GM19463 (cell line): ENCODE measurements around the gene EXOC6.
A peak's percentile ranks its signal among the peaks of the same experiment; 100 is the strongest.
"Not testable (repeated sequence)": the region's sequence is repeated elsewhere in the genome, so short reads cannot be mapped to it uniquely, and the experiment has no call there.

Experiments used
- ATAC-seq: cut with Tn5 transposase; IDR thresholded peaks from one replicate; pipeline ENCODE4 v1.9.1; 2021; ENCODE audit warnings: mild to moderate bottlenecking, moderate library complexity; ENCODE audit not compliant: unreplicated experiment

EXOC6 gene

DNA sequence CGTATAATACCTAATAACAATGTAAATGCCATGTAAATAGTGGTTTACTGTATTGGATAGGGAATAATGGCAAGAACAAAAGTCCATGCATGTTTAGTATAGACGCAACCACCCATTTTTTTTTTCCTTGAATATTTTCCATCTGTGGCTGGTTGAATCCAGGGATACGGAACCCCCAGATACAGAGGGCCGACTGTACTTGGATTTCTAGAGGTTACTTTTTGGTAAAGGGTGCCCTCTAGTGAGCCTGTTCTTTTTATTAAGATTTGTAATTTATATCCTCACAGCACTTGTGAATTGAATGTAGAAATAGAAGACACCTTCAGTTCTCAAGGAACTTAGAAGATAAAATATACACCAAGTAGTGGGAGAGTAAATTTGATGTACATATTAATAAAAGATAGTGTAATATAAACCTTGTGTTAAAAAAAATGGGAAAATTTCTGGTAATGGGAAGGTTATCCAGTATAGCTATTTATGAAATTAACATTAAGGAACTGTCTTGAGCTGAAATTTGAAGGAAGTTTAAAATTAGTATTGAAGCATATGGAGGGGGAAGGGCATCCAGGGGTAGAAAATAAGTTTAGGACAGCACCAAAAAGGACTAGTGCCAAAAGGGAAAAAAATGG lies 32.0 kb downstream of the EXOC6 start:
- ATAC-seq = no peak

DNA sequence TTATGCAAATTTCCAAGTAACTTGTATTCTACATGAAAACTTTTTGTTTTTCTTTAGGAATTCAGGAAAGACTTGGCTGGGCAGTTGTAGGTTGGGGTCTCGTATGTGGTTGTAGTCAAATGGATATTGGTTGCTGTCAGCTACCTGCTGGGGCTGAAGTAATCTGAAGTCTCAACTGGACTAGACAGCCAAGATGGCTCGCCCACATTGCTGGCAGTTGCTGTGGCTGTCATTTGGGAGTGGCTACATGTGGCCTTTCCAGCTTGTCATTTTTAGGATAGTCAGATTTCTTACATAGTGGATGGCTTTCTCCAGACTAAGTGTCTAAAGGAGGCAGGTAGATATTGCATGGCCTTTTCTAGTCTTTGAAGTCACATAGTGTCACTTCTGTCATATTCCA lies 32.6 kb downstream of the EXOC6 start:
- no peak for ATAC-seq

DNA sequence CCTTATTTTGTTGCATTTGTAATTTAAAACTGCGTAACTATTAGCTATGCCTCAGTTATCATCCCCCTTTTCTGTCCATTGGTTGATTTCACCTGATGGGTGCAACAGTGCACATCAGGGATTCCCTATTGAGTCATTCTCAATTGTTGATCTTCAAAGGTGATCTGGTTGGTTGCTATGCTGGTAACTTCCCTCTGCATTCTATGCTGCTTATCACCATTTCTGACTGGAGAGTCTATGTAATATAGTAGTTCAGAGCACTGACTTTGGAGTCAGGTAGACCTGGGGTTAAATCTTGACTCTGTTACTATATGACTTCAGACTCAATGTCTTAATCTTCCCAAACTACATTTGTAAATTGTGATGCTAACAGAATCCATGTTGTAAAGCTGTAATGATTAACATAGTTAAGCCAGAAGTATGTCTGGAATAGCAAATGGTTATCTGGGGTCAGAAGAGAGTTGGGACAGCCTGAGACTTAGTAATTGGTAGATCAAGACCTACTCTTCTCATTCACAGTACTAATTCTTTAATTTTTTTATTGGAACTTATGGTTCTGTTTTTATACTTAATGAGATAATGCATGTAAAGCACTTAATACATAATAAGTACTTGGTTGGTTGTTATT lies 38.1 kb downstream of the EXOC6 start:
- ATAC-seq = no peak

DNA sequence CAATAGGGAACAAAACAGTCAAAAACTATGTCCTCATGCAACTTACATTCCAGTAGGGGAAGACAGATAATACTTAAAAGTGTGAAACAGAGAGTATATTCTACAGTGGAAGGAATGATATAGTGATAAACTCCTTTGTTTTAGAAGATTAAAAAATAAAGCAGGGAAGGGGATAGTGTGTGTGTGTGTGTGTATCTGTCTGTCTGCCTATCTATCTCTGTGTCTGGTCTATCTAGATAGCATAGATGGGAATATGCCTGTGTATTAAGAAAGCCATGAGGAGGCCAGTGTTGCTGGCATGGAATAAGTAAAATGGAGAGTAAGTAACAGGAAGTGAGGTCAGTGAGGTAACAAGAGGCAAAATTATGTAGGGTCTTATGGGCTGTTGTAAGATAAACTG lies 42.2 kb downstream of the EXOC6 start:
- ATAC-seq = no peak

DNA sequence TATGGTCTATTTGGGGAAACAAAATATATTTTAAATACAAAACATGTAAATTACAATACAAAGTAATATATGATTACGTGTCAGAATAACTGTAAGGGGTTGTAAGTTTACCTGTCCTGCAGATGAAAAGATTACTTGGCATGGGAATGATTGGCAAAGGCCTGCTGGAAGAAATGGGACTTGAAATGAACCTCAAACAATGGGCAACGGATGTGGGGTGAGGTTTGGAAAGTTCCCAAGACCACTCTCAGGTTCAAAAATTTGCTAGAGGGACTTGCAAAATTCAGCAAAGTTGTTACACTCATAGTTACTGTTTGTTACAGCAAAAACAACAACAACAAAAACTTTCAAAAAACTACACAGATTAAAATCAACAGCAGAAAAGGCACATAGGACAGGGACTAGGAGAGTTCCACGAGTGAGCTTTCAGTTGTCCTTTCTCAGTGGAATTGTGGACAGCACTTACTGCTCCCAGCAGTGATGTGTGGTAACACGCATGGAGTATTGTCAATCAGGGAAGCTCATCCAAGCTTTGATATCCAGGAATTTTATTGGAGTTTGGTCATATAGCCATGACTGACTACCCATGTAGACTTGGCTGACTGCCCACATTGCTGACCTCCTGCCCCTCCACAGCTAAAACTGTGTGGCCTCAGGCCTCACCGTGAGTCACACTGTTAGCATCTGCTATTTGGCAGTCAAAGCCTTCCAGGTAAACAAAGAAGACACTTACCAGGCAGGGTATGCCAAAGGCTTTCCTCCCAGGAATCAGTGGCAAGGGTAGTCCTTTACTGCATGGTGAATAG lies 43.8 kb downstream of the EXOC6 start:
- no peak for ATAC-seq

DNA sequence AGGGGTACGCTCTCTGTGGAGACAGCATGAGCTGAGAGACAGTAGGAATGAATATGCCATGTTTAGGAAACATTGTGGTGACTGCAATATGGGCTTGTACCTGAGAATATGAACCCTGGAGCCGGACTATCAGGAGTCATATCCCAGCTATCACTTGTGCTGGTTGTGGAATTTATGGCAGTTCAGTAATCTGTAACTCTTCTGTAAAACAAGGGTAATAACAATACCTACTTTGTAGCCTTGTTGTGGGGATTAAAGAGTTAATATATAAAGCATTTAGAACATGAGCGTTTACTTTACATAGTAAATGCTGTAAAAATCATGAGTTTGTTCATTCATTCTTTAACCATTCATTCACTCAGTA lies 44.4 kb downstream of the EXOC6 start:
- ATAC-seq = no peak

DNA sequence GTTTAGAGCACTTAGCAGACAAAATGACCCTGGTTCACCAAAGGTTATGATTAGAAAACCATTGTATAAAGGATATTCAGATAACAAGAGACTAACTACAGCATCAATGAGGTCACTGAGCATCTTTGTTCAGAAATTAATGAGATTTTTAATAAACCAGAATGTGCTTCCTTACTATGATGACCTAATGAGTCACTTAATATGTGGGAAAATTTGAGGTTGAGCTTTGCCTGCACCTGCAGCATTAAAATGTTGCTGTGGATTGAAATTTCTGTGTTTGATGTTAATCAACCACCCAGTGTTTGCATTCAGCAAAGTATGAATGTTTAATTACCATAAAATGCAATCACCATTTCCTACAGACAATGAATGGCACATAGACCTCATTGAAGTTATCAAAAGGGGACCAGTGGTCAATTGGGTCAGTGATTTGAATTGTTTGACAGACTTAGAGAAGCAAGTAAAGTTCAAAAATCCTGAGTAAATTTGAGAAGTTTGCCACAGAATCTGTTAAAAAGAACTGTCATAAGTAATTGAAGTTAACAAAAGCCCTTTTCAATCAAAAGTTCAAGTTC lies 45.8 kb downstream of the EXOC6 start:
- no peak for ATAC-seq

DNA sequence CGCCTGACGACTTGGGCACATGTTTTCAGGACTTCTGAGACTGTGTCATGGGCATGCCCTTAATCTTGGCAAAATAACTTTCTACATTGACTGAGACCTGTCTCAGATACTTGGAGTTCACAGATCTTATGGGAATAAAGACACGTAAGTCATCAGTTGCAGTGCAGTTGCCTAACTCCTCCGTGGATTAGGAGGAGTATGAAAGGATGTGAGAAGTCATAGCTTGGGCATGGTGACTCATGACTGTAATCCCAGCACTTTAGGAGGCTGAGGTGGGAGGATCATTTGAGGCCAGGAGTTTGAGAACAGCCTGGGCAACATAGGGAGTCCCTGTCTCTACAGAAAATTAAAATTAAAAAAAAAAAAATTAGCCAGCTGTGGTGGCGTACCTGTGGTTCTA lies 49.6 kb downstream of the EXOC6 start:
- ATAC-seq = no peak

DNA sequence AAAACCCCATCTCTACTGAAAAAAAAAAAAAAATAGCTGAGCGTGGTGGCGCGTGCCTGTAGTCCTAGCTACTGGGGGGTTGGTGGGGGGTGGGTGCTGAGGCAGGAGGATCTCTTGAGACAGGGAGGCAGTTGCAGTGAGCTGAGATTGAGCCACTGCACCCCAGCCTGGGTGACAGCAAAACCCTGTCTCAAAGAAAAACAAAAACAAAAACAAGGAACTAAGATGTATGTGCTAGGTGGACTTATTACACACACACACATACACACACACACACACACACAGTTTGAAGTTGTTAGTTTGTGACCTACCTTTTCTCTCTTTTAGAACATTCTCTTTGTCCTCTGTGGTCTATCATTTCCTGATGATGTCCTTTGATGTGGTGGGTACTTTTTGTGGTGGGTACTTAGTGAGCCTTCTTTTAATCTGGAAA lies 53.5 kb downstream of the EXOC6 start:
- ATAC-seq = no peak

DNA sequence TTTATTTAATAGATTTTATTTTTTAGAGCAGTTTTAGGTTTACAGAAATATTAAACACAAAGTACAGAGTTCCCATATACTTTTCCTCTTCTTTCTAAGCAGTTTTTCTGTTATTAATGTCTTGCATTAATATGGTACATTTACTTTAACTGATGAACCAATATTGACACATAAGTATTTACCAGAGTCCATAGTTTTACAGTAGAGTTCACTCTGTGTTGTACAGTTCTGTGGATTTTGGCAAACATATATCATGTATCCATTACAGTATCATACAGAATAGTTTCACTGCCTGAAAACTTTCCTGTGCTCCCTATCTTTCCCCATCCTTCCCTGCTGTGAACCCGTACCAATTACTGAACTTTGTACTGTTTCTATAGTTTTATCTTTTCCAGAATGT lies 55.3 kb downstream of the EXOC6 start:
- ATAC-seq = no peak

DNA sequence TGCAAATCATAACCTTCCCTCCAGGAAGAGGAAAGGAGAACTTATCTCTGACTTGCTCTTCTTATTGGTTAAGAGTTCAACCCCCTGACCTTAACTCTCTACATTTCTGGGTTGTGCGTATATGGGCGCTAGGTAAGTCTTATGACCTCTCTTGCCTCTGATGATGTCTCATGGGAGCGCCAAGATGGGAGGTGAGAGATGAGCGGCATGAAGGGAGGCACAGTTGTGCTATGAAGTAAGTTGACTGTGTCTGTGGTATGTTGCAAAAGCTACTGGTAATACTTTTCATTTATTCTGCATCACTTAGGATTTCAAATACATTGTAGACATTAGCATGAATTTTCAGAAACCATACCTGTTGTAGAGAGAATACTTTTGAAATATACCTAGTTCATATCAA lies 59.0 kb downstream of the EXOC6 start:
- ATAC-seq = no peak

DNA sequence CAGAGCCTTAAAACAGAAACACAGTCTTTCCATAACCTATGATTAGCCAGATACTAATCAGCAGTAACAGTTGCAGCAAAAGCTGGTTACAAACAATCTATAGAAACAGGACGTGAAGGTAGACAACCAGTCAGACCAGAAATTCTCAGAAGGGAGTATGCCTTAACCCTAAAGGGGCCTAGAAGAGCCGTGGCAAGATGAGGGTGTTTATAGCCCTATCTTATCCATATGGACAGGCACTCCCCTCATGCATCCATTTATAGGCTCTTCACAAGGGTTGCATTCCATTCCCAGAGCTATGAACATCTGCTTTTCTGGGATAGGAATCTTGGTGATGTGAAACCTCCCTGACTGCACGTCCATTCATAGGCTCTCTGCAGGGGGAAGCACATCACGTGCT lies 64.3 kb downstream of the EXOC6 start:
- ATAC-seq = not testable (repeated sequence)

DNA sequence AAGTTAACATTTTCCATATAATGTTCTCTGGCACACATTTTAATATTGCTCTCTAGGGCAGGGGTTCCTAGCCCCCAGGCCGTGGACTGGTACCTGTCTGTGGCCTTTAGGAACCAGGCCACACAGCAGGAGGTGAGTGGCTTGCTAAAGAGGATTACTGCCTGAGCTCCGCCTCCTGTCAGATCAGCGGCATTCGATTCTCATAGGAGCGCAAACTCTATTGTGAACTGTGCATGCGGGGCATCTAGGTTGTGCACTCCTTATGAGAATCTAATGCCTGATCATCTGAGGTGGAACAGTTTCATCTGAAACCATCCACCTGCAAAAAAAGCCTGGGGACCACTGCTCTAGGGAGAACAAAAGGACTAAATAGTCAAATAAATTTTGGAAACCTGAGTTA lies 65.7 kb downstream of the EXOC6 start:
- no peak for ATAC-seq

DNA sequence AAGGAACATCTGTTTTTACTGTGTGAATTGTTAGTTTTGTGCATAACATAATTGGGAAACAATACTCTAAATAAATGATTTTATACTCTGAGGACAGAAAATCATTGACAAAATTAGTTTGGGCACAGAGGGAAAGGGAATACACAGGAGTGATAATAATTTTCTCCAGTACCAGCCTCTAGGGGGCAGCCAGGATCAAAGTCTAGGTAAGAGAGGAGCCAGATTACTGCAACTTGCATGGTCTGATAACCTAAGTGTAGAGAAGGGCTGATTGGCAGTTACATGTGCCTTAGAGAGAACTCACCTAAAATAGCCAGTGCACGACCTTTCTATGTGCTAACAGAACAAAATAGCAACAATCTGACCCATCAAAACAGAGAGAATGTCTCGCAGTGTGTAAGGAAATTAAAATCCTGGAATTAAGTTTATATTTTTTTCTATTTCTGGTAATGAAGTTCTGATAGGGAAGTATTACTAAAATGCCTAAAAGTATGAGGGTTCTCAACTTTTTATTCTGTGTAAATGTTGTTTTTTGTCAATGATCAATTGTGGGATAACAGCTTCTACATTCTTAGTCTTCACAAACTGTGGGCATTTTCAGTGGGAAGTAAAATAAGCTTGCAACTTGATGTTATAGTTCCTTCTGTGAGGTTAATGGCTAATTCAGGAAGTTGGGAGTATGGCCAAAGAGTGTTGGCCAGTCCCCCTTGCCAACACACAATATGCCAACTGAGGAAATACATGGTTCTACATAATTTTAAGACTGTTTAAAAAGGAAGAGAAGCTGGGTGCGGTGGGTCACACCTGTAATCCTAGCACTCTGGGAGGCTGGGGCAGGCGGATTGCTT lies 66.4 kb downstream of the EXOC6 start:
- ATAC-seq = peak; percentile 69

DNA sequence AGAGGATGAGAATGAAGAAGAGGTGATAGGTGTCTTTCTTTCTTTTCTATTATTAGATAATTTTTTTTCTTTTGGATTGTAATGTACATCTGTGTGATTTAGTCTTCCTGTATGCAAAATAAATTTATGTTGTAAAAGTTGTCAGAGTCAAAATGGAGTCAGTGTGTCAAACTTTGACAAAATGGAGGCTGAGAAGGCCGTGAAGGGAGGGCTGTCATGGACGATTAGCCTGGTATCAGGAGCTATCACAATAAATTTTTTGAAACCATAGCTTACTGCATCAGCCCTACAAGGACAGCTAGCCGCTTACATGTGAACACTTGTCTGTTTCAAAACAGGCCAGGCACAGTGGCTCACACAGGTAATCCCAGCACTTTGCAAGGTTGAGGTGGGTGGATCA lies 67.6 kb downstream of the EXOC6 start:
- ATAC-seq = no peak

DNA sequence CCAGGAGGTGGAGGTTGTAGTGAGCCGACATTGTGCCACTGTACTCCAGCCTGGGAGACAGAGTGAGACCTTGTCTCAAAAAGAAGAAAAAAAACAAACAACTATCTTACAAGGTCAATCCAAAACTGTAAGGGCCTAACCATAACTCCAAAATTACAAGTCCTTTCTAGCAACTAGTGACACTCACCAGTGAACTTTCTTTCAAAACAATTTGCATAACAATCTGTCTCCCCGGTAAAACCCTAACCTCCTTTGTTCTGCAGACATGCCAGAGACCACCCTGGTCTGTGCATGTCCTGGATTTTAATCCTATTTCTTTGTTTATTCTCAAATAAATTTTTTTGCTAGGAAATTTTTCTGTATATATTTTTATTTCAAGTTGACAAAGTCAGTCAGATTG lies 68.1 kb downstream of the EXOC6 start:
- no peak for ATAC-seq

DNA sequence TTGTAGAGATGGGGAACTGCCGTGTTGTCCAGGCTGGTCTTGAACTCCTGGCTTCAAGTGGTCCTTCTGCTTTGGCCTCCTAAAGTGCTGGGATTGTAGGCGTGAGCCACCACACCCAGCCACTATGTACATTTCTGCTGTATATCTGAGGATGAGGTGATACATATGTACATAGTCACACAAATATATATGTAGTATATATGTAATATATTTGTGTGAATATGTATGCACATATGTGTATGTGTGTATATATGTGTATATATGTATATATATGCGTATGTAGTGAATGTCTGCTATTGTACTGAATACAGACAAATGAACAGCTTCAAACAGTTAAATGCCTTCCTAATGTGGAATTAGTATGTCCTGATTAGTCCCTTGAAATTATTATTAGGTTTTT lies 70.3 kb downstream of the EXOC6 start:
- ATAC-seq = no peak

DNA sequence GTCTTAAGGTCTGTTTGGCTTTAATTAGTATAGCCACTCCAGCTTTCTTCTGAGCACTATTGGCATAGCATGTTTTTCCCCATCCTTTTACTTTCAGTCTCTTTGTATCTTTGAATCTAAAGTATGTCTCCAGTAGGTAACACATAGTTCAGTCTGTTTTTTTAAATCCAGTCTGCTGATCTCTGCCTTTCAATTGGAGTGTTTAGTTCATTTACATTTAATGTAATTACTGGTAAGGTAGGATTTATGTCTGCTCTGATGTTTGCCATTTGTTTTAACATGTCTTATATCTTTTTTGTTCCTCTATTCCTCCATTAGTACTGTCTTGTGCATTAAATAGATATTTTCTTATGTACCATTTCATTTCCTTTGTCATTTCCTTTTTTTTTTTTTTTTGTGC lies 72.5 kb downstream of the EXOC6 start:
- ATAC-seq = no peak

DNA sequence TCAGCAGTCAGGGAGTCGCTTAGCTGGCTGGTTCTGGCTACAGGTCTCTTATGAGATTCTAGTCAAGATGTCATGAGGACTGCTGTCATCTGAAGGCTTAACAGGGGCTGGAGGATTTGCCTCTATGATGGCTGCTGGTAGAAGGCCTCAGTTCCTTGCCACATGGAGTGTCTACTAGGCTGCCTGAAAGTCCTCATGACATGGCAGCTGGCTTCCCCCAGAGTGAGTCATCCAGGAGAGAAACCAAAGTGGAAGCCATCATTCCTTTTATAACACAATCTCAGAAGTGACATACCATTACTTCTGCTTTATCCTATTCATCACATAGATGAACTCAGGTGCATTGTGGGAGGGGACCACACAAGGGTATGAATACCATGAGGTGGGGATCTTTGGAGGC lies 75.1 kb downstream of the EXOC6 start:
- no peak for ATAC-seq

DNA sequence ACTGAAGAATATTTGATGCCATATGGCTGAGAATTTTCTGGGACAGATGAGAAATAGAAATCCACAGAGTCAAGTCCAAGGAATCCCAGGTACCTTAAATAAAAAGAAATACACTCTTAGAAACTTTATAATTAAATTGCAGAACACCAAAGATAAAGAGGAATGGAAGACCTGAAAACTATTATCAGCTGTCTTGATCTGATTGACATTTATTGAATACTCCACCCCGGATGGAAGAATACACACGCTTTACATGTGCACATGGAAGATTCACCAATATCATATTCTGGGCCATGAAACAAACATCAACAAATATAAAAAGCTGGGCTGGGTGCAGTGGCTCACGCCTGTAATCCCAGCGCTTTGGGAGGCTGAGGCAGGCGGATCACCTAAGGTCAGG lies 81.6 kb downstream of the EXOC6 start:
- ATAC-seq = no peak

DNA sequence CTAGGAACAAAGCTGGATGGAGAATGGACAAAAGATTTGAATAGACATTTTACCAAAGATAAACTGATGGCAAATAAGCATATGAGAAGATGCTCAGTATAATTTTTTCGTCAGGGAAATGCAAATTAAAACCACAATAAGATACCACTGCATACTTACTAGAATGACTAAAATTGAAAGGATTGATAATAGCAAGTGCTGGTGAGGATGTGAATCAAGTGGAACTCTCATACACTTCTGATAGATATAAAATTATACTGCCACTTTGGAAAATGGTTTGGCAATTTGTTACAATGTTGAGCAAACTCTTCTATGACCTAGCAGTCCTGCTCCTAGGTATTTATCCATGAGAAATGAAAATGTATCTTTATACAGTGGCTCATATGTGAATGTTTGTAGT lies 83.3 kb downstream of the EXOC6 start:
- ATAC-seq = no peak
